Glutamatergic neuron (in vitro differentiated cells): ENCODE results near the gene PRKAG2. TPM values are rescaled to one million over a fixed set of nuclear protein-coding genes. Genes with fewer than 3 reads are reported as not detected.

Source experiments
- DNase-seq: peaks from one replicate; pipeline ENCODE4 v3.0.0; 2022
- H3K27ac Mint-ChIP-seq: one replicate; pipeline ENCODE4 v1.8.0; 2020; ENCODE audit warnings: mild to moderate bottlenecking, mixed read lengths, inconsistent platforms; ENCODE audit not compliant: unreplicated experiment
- H3K27me3 Mint-ChIP-seq: one replicate; pipeline ENCODE4 v1.8.0; 2020; ENCODE audit warnings: mild to moderate bottlenecking, moderate library complexity, mixed read lengths, inconsistent platforms; ENCODE audit not compliant: unreplicated experiment
- H3K36me3 Mint-ChIP-seq: one replicate; pipeline ENCODE4 v1.8.0; 2020; ENCODE audit warnings: mild to moderate bottlenecking, mixed read lengths, inconsistent platforms; ENCODE audit not compliant: unreplicated experiment
- H3K4me1 Mint-ChIP-seq: one replicate; pipeline ENCODE4 v1.8.0; 2020; ENCODE audit warnings: mild to moderate bottlenecking, low read depth, mixed read lengths, inconsistent platforms; ENCODE audit not compliant: unreplicated experiment
- H3K4me3 Mint-ChIP-seq: one replicate; pipeline ENCODE4 v1.8.0; 2020; ENCODE audit warnings: mild to moderate bottlenecking, mixed read lengths, inconsistent platforms; ENCODE audit not compliant: unreplicated experiment
- H3K9me3 Mint-ChIP-seq: one replicate; pipeline ENCODE4 v1.8.0; 2020; ENCODE audit warnings: mild to moderate bottlenecking, moderate library complexity, mixed read lengths, inconsistent platforms; ENCODE audit not compliant: unreplicated experiment
- CTCF ChIP-seq: fragments of 200-600 bp; sonication (generic); IDR thresholded peaks from one replicate; pipeline ENCODE4 v1.5.0; 2021; ENCODE audit not compliant: partially characterized antibody, unreplicated experiment
- total RNA-seq: library from RNA; stranded (reverse); fragmentation: NEBNext Ultra II Directional; extraction: Animal tissue kit (Norgen Biotek cat#: 25700); gene quantifications from one replicate; pipeline ENCODE4 v1.2.1, GENCODE V29; 2021; ENCODE audit not compliant: unreplicated experiment

The PRKAG2 gene
- total RNA-seq, 1 donor from 2014 or later = 24.7 TPM

GRCh38 chr7:151817981-151818673 is 58.8 kb downstream of the PRKAG2 start:
- Mint-ChIP-seq H3K27me3 (peaks cover 13% of the 10 kb centered on the region), H3K4me1 (peaks cover 33% of the 10 kb centered on the region), H3K4me3 (no peak overlapping the region), H3K36me3 (no peaks in the 10 kb centered on the region), H3K9me3 (peaks cover 10% of the 10 kb centered on the region), H3K27ac (no peak overlapping the region)
- DNase-seq = no peak
- no peak for TF ChIP-seq CTCF

GRCh38 chr7:151817315-151817690 is 59.6 kb downstream of the PRKAG2 start:
- no peaks in the 10 kb centered on the region for H3K36me3 Mint-ChIP-seq
- no peak overlapping the region for H3K4me3 Mint-ChIP-seq
- H3K9me3 Mint-ChIP-seq = peaks cover 10% of the 10 kb centered on the region
- H3K4me1 Mint-ChIP-seq = peaks cover 36% of the 10 kb centered on the region
- no peak for DNase-seq
- peaks cover 14% of the 10 kb centered on the region for H3K27me3 Mint-ChIP-seq
- no peak for TF ChIP-seq CTCF
- H3K27ac Mint-ChIP-seq = no peak overlapping the region

GRCh38 chr7:151816562-151817314 is 60.2 kb downstream of the PRKAG2 start:
- Mint-ChIP-seq H3K27ac (no peak overlapping the region), H3K36me3 (no peaks in the 10 kb centered on the region), H3K9me3 (peaks cover 10% of the 10 kb centered on the region), H3K4me3 (no peak overlapping the region), H3K27me3 (peaks cover 14% of the 10 kb centered on the region), H3K4me1 (peaks cover 38% of the 10 kb centered on the region)
- no peak for DNase-seq
- TF ChIP-seq CTCF = no peak

GRCh38 chr7:151815419-151815818 is 61.5 kb downstream of the PRKAG2 start:
- Mint-ChIP-seq H3K36me3 (no peaks in the 10 kb centered on the region), H3K27me3 (peaks cover 14% of the 10 kb centered on the region), H3K4me3 (peak overlapping the region; percentile 78), H3K4me1 (peaks cover 42% of the 10 kb centered on the region), H3K9me3 (peaks cover 10% of the 10 kb centered on the region), H3K27ac (peak overlapping the region; percentile 45)
- no peak for TF ChIP-seq CTCF
- no peak for DNase-seq
